Loucy (cell line): Measurements from ENCODE around the gene RHOT2.
A peak's percentile ranks its signal among the peaks of the same experiment; 100 is the strongest.

Experiments used
- H2AFZ ChIP-seq: fragments of 200-600 bp; sonication (generic); 2 replicates; pipeline ENCODE4 v1.6.0; 2016; ENCODE audit warnings: antibody characterized with exemption, mild to moderate bottlenecking, low read length, moderate library complexity
- H3F3A ChIP-seq: fragments of 200-600 bp; 2 replicates; pipeline ENCODE4 v1.6.0; 2016; ENCODE audit warnings: antibody characterized with exemption, low read depth, mild to moderate bottlenecking
- H3K27me3 ChIP-seq: fragments of 200-600 bp; sonication (generic); 2 replicates; pipeline ENCODE4 v1.6.1; 2014; ENCODE audit warnings: low read length, mild to moderate bottlenecking; ENCODE audit not compliant: insufficient read depth, poor library complexity, severe bottlenecking
- H3K36me3 ChIP-seq: fragments of 200-600 bp; sonication (generic); 2 replicates; pipeline ENCODE4 v1.6.1; 2016; ENCODE audit warnings: low read length; ENCODE audit not compliant: insufficient read depth
- H3K4me1 ChIP-seq: fragments of 200-600 bp; sonication (generic); 2 replicates; pipeline ENCODE4 v1.5.1; 2014; ENCODE audit warnings: low read length, mild to moderate bottlenecking; ENCODE audit not compliant: insufficient read depth, poor library complexity, severe bottlenecking
- H3K4me2 ChIP-seq: fragments of 200-600 bp; sonication (generic); 2 replicates; pipeline ENCODE4 v1.6.0; 2014; ENCODE audit warnings: antibody characterized with exemption, low read length, low read depth, mild to moderate bottlenecking; ENCODE audit not compliant: poor library complexity, severe bottlenecking
- H3K4me3 ChIP-seq: fragments of 200-600 bp; sonication (generic); 2 replicates; pipeline ENCODE4 v1.5.1; 2014; ENCODE audit warnings: low read length, mild to moderate bottlenecking, mixed read lengths; ENCODE audit not compliant: poor library complexity, severe bottlenecking
- H3K79me2 ChIP-seq: fragments of 200-600 bp; sonication (generic); 2 replicates; pipeline ENCODE4 v1.6.1; 2014; ENCODE audit warnings: low read length; ENCODE audit not compliant: insufficient read depth
- H3K9ac ChIP-seq: fragments of 200-600 bp; sonication (generic); 2 replicates; pipeline ENCODE4 v1.6.0; 2014; ENCODE audit warnings: mild to moderate bottlenecking, low read depth, low read length, moderate library complexity; ENCODE audit not compliant: poor library complexity, severe bottlenecking
- H3K9me2 ChIP-seq: fragments of 200-600 bp; sonication (generic); replicated peaks from 2 replicates; pipeline ENCODE4 v1.6.1; 2016; ENCODE audit warnings: low read depth, low read length, mixed read lengths
- H3K9me3 ChIP-seq: fragments of 200-600 bp; sonication (generic); 2 replicates; pipeline ENCODE4 v1.6.1; 2014; ENCODE audit warnings: mild to moderate bottlenecking, antibody characterized with exemption, low read length, low read depth; ENCODE audit not compliant: insufficient read depth
- H4K20me1 ChIP-seq: fragments of 200-600 bp; sonication (generic); 2 replicates; pipeline ENCODE4 v1.6.0; 2014; ENCODE audit warnings: antibody characterized with exemption, low read length, mild to moderate bottlenecking; ENCODE audit not compliant: insufficient read depth, poor library complexity, severe bottlenecking
- EZH2phosphoT487 ChIP-seq: fragments of 200-600 bp; IDR thresholded peaks from 2 replicates; pipeline ENCODE4 v1.6.1; 2018; ENCODE audit warnings: antibody characterized with exemption, mild to moderate bottlenecking, moderate library complexity, borderline replicate concordance
- TF ChIP-seq, protein P1 (sequence below): fragments of 200-600 bp; sonication (generic); conservative IDR thresholded peaks from 2 replicates; pipeline ENCODE4 v1.5.1; 2014; ENCODE audit warnings: mild to moderate bottlenecking, antibody characterized with exemption, low read length

RHOT2 gene

DNA sequence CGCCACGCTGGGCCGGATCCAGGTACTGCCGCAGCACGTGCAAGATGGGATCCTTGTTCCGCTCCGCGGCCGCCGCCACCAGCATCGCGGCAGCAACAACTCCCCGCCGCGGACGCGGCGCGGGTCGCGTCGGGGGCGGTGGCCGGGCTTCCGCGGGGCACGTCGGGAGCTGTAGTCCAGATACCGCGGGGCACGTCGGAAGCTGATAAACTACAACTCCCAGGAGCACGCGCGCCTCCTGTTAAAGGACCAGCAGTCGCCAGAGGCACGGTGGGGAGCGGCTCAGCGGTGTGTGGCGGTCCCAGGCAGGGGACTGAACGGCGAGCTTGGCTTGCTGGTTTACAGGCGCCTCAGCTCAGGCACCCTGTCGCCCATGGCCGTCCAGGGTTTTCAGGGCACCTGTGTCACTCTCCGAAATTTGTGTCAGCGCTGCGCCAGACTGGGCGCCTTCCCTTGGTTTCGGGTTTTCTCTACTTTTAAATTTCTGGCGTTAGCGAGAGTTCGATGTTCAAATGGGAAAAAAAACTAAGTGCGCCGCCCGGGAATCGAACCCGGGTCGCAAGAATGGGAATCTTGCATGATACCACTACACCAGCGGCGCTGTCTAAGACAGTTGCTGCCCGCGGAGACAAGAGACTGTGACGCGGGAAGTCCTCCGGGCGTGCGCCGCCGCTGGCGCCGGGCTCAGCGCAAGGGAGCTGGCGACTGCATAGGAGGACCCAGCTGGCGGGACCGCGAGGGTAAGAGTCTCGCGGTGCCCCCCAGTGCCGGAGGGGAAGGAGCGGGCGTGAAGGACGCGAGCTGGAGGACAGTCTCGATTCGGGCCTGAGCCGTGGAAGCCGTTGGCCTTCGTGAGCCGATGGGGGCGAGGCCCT, 31.5 kb upstream of the RHOT2 start, which contains the start of gene METTL26:
METTL26 (minus strand) TSS at position 100 of the 875 bp plus-strand sequence; CDS start at position 85, 15 bp downstream.
- peak within 1 kb of the TSS; percentile 83 for H3K9ac ChIP-seq
- H4K20me1 ChIP-seq = no peaks in the 10 kb centered on the region
- peak within 1 kb of the TSS; percentile 94 for H3K4me2 ChIP-seq
- TF ChIP-seq EZH2phosphoT487 = no peak
- TF ChIP-seq, protein P1, sequence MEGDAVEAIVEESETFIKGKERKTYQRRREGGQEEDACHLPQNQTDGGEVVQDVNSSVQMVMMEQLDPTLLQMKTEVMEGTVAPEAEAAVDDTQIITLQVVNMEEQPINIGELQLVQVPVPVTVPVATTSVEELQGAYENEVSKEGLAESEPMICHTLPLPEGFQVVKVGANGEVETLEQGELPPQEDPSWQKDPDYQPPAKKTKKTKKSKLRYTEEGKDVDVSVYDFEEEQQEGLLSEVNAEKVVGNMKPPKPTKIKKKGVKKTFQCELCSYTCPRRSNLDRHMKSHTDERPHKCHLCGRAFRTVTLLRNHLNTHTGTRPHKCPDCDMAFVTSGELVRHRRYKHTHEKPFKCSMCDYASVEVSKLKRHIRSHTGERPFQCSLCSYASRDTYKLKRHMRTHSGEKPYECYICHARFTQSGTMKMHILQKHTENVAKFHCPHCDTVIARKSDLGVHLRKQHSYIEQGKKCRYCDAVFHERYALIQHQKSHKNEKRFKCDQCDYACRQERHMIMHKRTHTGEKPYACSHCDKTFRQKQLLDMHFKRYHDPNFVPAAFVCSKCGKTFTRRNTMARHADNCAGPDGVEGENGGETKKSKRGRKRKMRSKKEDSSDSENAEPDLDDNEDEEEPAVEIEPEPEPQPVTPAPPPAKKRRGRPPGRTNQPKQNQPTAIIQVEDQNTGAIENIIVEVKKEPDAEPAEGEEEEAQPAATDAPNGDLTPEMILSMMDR = no peak
- H3F3A ChIP-seq = no peaks in the 10 kb centered on the region
- no peaks in the 10 kb centered on the region for H3K27me3 ChIP-seq
- no peaks in the 10 kb centered on the region for H3K36me3 ChIP-seq
- peak within 1 kb of the TSS; percentile 90 for H3K4me3 ChIP-seq
- H3K79me2 ChIP-seq = peaks cover 14% of the 10 kb centered on the region
- no peaks in the 10 kb centered on the region for H3K9me2 ChIP-seq
- H3K9me3 ChIP-seq = no peaks in the 10 kb centered on the region
- peak within 1 kb of the TSS; percentile 90 for H2AFZ ChIP-seq
- H3K4me1 ChIP-seq = no peaks in the 10 kb centered on the region

DNA sequence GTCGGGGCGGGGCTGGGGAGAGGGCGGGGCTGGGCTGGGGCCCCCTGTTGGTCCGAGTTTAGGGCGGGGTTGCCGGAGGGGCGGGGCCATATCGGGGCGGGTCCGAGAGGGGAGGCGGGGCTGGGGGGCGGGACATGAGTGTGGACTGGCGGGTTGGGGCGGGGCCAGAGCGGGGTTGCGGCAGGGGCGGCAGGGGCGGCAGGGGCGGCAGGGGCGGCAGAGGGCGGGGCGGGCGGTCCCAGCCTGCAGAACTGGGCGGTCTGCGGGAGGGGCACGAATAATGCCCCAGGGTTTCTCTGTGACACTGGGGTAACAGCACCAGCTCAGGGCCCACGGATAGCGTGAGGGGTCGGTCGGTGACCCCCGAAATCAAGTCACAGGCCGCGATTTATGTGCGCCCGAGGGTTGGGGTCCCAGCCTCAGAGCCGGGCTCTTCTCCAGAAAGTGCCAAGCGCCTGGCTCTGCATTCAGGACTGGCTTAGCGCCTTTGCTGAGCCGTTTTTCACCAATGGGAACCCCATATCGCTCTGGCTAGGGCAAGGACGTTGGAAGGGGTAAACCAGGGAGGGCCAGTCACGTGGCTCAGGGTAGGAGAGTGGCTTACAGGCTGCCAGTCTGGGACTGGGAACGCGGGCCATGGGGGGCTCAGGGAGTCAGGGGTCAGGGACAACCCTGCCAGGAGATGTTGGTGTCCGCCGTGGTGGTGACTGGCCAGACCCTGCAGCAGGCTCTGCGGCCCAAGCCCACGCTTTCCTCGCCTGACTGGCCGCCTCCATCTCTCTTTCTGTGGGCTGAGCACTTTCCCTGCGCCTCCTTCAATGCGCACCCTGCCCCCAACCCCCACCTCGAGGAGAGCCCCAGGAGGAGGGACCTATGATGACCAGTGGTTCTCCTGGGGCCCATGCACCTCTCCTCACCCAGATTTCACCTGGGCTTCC, 30.6 kb upstream of the RHOT2 start:
- H3K4me2 ChIP-seq = peak overlapping the region; percentile 74
- H3K9ac ChIP-seq = peak overlapping the region; percentile 83
- no peak for TF ChIP-seq EZH2phosphoT487
- TF ChIP-seq, protein P1 = no peak
- H3F3A ChIP-seq = no peaks in the 10 kb centered on the region
- H2AFZ ChIP-seq = peak overlapping the region; percentile 90
- peak overlapping the region; percentile 90 for H3K4me3 ChIP-seq
- H3K36me3 ChIP-seq = no peaks in the 10 kb centered on the region
- H3K9me3 ChIP-seq = no peaks in the 10 kb centered on the region
- H3K27me3 ChIP-seq = no peaks in the 10 kb centered on the region
- no peaks in the 10 kb centered on the region for H3K4me1 ChIP-seq
- peaks cover 14% of the 10 kb centered on the region for H3K79me2 ChIP-seq
- H3K9me2 ChIP-seq = no peaks in the 10 kb centered on the region
- H4K20me1 ChIP-seq = no peaks in the 10 kb centered on the region

DNA sequence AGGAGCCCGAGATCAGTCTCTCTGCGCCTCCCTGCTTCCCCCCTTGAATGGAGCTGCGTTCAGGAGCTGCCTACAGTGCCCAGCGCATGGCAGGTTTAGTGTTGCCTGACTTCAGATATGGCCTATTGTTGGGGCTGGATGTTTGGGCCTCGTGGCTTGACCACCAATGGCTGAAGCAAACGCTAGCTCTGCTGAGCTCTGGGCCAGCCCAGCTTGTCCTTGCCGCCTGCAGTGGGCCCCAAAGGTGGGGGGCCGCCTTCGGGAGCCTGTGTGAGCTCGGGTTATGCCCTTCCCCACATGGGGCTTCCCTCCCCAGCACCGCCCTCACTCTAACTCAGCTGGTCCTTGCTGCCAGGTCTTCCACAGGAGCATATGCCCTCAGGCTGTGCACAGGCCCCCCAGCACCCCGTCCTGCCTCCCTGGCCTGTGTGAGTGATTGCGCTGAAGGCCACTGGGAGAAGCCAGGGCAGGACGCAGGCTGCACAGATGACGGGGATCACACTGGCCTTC, 29.8 kb upstream of the RHOT2 start:
- Histone ChIP-seq H3K9me2 (no peaks in the 10 kb centered on the region), H4K20me1 (no peaks in the 10 kb centered on the region), H3K4me3 (peak overlapping the region; percentile 75), H3K79me2 (peaks cover 19% of the 10 kb centered on the region), H2AFZ (no peak overlapping the region), H3K9ac (no peak overlapping the region), H3K4me2 (peak overlapping the region; percentile 74), H3K9me3 (no peaks in the 10 kb centered on the region), H3K4me1 (peaks cover 5% of the 10 kb centered on the region), H3K27me3 (no peaks in the 10 kb centered on the region), H3K36me3 (no peaks in the 10 kb centered on the region), H3F3A (no peaks in the 10 kb centered on the region)
- no peak for TF ChIP-seq EZH2phosphoT487
- TF ChIP-seq, protein P1 = no peak
